ENCODE results near the gene HIGD2A.

HIGD2A gene

DNA sequence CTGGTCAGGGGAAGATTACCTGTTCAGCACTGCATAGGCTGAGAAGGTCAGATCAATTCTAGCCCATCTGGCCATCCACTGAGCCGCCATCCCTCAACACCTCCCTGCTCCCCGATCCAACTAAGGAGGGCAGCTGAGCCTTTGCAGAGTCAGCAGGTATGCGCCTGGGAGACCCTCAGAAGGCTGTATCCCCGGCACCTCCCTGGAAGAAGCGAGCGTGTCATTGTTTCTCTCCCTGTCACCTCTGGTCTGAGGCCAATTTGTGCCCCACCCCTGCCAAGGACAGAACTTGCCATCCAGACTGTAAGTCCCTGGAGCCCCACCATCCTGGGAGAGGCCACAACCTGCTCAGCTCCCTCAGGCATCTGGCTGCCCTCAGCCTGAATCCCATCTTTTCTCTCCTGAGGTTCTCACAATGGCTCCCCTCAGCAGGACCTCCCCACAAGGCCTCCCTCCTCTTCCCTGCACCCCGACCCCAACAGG is 25.2 kb downstream of the HIGD2A start:
- TF ChIP-seq, protein P1, sequence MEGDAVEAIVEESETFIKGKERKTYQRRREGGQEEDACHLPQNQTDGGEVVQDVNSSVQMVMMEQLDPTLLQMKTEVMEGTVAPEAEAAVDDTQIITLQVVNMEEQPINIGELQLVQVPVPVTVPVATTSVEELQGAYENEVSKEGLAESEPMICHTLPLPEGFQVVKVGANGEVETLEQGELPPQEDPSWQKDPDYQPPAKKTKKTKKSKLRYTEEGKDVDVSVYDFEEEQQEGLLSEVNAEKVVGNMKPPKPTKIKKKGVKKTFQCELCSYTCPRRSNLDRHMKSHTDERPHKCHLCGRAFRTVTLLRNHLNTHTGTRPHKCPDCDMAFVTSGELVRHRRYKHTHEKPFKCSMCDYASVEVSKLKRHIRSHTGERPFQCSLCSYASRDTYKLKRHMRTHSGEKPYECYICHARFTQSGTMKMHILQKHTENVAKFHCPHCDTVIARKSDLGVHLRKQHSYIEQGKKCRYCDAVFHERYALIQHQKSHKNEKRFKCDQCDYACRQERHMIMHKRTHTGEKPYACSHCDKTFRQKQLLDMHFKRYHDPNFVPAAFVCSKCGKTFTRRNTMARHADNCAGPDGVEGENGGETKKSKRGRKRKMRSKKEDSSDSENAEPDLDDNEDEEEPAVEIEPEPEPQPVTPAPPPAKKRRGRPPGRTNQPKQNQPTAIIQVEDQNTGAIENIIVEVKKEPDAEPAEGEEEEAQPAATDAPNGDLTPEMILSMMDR (conservative IDR thresholded peaks at IDR 0.05): no peak
- no peak for TF ChIP-seq ZFX (IDR thresholded peaks at IDR 0.05)
- no peak overlapping the region for H3K27ac ChIP-seq

DNA sequence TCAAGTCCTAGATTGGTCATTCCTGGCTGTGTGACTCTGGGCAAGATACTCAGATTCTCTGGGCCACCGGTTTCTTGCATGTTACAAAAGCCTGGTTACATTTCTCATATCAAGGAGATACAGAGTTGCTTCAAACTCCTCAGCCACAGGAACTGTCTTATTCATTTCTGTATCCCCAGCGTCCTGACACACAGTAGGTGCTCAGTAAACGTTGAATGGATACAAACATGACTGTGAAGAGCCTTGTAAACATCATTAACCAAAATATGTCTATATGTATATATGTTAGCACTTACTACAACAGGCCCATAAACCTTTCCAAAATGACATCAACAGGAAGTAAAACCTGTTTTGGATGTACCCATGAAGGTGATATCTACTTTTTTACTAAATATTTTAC is 26.2 kb downstream of the HIGD2A start:
- no peak for TF ChIP-seq ZFX (IDR thresholded peaks at IDR 0.05)
- TF ChIP-seq, protein P1 (conservative IDR thresholded peaks at IDR 0.05): no peak
- H3K27ac ChIP-seq: no peak overlapping the region

DNA sequence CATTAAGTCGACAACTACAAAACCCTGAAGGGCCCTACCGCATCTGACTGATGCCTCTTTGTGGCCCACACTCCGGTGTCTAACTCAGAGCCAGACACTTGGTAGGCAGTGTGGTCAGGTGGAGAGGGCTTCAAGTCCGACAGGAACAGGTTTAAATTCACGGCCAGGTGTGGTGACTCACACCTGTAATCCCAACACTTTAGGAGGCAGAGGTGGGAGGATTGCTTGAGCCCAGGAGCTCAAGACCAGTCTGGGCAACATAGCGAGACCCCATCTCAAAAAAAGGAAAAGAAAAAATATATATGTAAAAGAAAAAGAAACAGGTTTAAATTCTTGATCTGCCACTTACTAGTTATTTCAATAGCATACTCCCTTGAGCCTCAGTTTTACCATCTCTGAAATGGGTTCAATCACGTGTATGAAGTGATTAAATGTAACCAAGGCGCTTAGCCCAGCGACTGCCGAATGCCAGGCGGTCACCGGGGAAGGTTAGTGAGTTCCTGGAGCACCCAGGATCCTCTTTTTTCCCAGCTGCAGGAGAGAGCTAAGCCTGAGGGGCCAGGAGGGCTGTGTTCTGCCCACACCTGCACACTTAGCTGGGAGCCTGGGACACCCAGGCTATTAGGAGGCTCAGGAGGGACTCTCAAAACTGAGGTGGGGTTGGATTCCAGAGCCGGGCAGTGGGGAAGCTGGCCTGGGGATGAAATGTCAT is 26.8 kb downstream of the HIGD2A start:
- TF ChIP-seq, protein P1 (conservative IDR thresholded peaks at IDR 0.05): no peak
- no peak for TF ChIP-seq ZFX (IDR thresholded peaks at IDR 0.05)
- peak overlapping the region; percentile 88 for H3K27ac ChIP-seq

DNA sequence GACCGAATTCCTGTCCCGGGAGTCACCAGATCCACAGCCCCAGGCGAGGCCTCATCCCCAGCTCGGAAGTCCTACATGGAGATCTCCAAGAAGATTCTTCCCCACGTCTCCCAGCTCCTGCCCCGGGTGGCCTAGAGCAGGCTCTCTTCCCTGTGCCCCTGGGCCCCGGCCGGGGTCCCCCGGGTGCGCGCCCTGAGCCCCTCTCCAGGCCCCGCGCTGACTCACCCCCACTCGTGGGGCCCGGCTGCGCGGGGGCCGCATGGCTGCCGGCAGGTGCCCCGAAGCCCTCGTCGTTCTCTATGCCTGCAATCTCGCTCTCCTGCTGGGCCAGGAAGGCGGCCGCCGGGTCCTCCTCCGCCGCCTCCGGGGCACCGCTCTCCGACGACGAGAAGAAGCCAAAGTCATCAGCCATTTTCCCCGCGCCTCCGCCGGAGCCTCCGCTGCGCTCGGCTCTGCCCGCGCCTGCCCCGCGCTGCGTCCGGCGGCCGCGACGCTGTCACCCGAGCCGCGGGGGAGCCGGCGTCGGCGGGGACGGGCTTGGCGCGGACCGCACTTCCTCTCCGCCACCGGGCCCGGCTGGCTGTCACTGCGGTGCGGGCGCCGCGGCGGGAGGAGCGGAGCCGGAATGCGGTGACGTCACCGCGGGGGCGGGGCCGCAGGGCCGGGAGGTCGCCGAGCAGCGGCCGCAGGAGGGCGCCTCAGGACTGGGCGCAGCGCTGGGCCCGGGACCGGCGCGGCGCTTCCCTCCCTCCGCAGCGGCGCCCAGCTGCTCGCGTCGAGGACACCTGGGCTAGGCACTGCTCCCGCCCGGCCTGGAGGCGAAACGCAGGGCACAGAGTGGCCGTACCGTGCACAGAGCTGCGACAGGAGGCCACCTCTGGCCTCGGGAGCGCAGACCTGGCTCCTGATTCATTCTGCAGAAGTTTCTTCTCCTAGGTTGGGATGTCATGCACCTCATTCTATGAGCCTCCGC is 27.7 kb downstream of the HIGD2A start, which contains the start of gene CLTB:
Gene CLTB, minus strand, starts transcription at position 588 of the 973 bp plus-strand sequence. Its CDS starts 176 bp downstream, at position 412.
- TF ChIP-seq, protein P1 (conservative IDR thresholded peaks at IDR 0.05): peak; percentile 99
- peak; percentile 79 for TF ChIP-seq ZFX (IDR thresholded peaks at IDR 0.05)
- H3K27ac ChIP-seq: peak within 1 kb of the TSS; percentile 88

DNA sequence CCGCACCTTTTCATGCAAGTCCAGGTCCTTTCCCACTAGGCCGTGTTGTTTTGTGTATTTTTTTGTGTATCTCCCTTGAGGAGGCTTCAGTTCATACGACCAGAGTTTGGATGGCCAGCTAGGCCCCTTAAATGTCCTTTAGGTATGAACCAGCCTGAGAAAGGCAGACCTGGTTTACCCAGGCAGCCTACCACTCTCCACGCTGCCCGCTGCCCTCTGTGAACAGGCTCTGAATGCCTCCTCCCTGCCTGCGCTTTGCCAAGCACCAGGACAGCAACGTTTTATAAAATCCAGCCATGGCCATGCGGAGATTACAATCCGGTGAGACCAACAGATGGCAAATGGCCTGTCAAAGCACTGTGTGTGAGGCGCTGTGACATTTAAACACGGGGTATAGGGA is 28.4 kb downstream of the HIGD2A start:
- TF ChIP-seq, protein P1 (conservative IDR thresholded peaks at IDR 0.05): no peak
- no peak for TF ChIP-seq ZFX (IDR thresholded peaks at IDR 0.05)
- peak overlapping the region; percentile 88 for H3K27ac ChIP-seq

DNA sequence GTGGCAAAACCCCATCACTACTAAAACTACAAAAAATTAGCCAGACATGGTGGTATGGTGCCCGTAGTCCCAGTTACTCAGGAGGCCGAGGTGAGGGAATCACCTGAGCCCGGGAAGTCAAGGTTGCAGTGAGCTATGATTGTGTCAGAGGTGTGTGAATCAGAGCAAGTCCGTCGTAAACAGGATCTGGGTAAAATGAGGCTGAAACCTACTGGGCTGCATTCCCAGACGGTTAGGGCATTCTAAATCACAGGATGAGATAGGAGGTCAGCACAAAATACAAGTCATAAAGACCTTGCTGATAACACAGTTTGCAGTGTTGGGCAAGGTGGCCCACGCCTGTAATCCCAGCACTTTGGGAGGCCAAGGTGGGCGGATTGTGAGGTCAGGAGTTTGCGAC is 29.7 kb downstream of the HIGD2A start:
- H3K27ac ChIP-seq: no peak overlapping the region
- no peak for TF ChIP-seq ZFX (IDR thresholded peaks at IDR 0.05)
- TF ChIP-seq, protein P1 (conservative IDR thresholded peaks at IDR 0.05): no peak
